ENCODE data around the gene FOXP1.

FOXP1 gene

GRCh38 chr3:71585887-71586809, 2.6 kb upstream of the FOXP1 start:
- no peak for DNase-seq

GRCh38 chr3:71585131-71585530, 1.6 kb upstream of the FOXP1 start:
- DNase-seq, result no peak

GRCh38 chr3:71584394-71585011, 975 bp upstream of the FOXP1 start:
- DNase-seq, result no peak

- DNase-seq, result no peak
These were observed 639 bp downstream of the FOXP1 start for GRCh38 chr3:71582612-71583565.

GRCh38 chr3:71582036-71582611, 1.4 kb downstream of the FOXP1 start:
- no peak for DNase-seq

- no peak for DNase-seq
These were observed 2.0 kb downstream of the FOXP1 start for GRCh38 chr3:71581457-71582035.

GRCh38 chr3:71580636-71581456, 2.7 kb downstream of the FOXP1 start:
- DNase-seq, result no peak

- DNase-seq, result no peak
These were observed 3.6 kb downstream of the FOXP1 start for GRCh38 chr3:71579935-71580406.

GRCh38 chr3:71579326-71579934, 4.1 kb downstream of the FOXP1 start:
- DNase-seq, result no peak

- no peak for DNase-seq
These were observed 5.3 kb downstream of the FOXP1 start for GRCh38 chr3:71578054-71578751.

GRCh38 chr3:71577011-71577410, 6.5 kb downstream of the FOXP1 start:
- DNase-seq, result no peak

GRCh38 chr3:71575433-71575832, 8.1 kb downstream of the FOXP1 start:
- no peak for DNase-seq

GRCh38 chr3:71573181-71573580, 10.3 kb downstream of the FOXP1 start:
- no peak for DNase-seq

- DNase-seq, result no peak
These were observed 13.0 kb downstream of the FOXP1 start for GRCh38 chr3:71570546-71570945.

- DNase-seq, result no peak
These were observed 15.3 kb downstream of the FOXP1 start for GRCh38 chr3:71568207-71568606.

GRCh38 chr3:71566776-71567175, 16.8 kb downstream of the FOXP1 start:
- no peak for DNase-seq

GRCh38 chr3:71565976-71566375, 17.6 kb downstream of the FOXP1 start:
- DNase-seq, result no peak

- no peak for DNase-seq
These were observed 18.2 kb downstream of the FOXP1 start for GRCh38 chr3:71565316-71565715.

- DNase-seq, result no peak
These were observed 19.2 kb downstream of the FOXP1 start for GRCh38 chr3:71564361-71564760.

GRCh38 chr3:71563827-71564226, 19.7 kb downstream of the FOXP1 start:
- no peak for DNase-seq
